ENCODE data around the gene TMBIM1. TPM values are rescaled to one million over a fixed set of nuclear protein-coding genes. Genes with fewer than 3 reads are reported as not detected.

TMBIM1 gene
- polyA plus RNA-seq, 3 donors: 86.5 to 96.9 (median 90.6) TPM

GRCh38 chr2:218296847-218297246 lies 4.5 kb upstream of the TMBIM1 start:
- DNase-seq: no peak

GRCh38 chr2:218296200-218296599 lies 3.9 kb upstream of the TMBIM1 start:
- DNase-seq: no peak

- no peak for DNase-seq
Observed at GRCh38 chr2:218295029-218295428, 2.7 kb upstream of the TMBIM1 start.

- DNase-seq: no peak
Observed at GRCh38 chr2:218294430-218295022, 2.2 kb upstream of the TMBIM1 start.

GRCh38 chr2:218293715-218294429 lies 1.6 kb upstream of the TMBIM1 start:
- DNase-seq: no peak

GRCh38 chr2:218291318-218292047 lies 820 bp downstream of the TMBIM1 start:
- DNase-seq: no peak

GRCh38 chr2:218290316-218291261 lies 1.7 kb downstream of the TMBIM1 start:
- DNase-seq: no peak

- DNase-seq: no peak
Observed at GRCh38 chr2:218289639-218290315, 2.5 kb downstream of the TMBIM1 start.

GRCh38 chr2:218286570-218287459 lies 5.5 kb downstream of the TMBIM1 start:
- peak; percentile 71 for DNase-seq

GRCh38 chr2:218285604-218286003 lies 6.7 kb downstream of the TMBIM1 start:
- no peak for DNase-seq

GRCh38 chr2:218284106-218284811 lies 8.0 kb downstream of the TMBIM1 start:
- no peak for DNase-seq

- DNase-seq: no peak
Observed at GRCh38 chr2:218282173-218282991, 9.9 kb downstream of the TMBIM1 start.

GRCh38 chr2:218281449-218281848 lies 10.9 kb downstream of the TMBIM1 start:
- no peak for DNase-seq

GRCh38 chr2:218280260-218280870 lies 11.9 kb downstream of the TMBIM1 start:
- no peak for DNase-seq

GRCh38 chr2:218278531-218279360 lies 13.6 kb downstream of the TMBIM1 start:
- DNase-seq: no peak

GRCh38 chr2:218277921-218278320 lies 14.4 kb downstream of the TMBIM1 start:
- DNase-seq: no peak

All from renal pelvis (tissue), 4 donors.